ENCODE data around the gene DYNC1LI2.
A peak's percentile ranks its signal among the peaks of the same experiment; 100 is the strongest.
"Not testable (repeated sequence)": the region's sequence is repeated elsewhere in the genome, so short reads cannot be mapped to it uniquely, and the experiment has no call there.

Gene DYNC1LI2

GRCh38 chr16:66695935-66696668 lies 55.3 kb downstream of the DYNC1LI2 start:
- Mint-ChIP-seq H3K4me3 (peak overlapping the region; percentile 75), H3K4me1 (peaks cover 7% of the 10 kb centered on the region), H3K9me3 (no peaks in the 10 kb centered on the region), H3K36me3 (no peaks in the 10 kb centered on the region), H3K27ac (no peak overlapping the region), H3K27me3 (peaks cover 41% of the 10 kb centered on the region)
- ATAC-seq, result peak; percentile 63

DNA sequence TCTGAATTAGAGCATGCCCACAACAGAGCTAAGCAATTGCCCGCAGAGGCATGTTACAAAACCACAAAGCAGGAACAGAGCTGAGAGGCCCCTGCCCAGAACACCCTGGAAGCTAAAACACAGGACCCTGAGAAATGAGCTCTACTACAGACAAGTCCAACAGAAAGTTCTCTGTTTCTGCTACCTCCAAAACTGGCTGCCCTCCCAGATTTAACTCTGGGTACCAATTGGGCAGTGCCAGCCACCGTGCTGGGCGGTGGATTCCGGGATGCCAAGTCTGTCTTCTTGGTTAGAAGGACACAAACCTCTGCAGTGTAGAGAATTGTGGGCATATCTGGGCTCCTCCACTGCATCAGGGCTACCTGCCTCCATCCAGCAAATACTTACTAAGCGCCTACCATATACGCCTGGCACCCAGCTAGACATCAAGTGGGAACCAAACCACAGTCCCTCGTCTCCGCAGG lies 55.9 kb downstream of the DYNC1LI2 start:
- no peaks in the 10 kb centered on the region for H3K9me3 Mint-ChIP-seq

DNA sequence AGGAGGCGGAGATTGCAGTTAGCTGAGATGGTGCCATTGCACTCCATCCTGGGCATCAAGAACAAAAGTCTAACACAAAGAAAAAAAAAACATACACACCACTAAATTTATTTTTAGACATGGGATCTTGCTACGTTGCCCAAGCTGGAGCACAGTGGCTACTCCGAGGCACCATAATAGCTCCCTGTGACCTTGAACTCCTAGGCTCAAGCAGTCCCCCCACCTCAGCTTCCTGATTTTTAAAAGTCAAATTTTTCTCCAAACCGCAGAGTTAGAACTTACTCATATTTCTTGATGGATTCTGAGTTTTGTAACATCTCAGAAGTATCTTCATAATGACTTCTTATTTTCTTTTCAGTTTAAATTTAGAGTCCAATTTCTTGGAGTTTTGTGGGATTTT lies 58.3 kb downstream of the DYNC1LI2 start:
- H3K4me1 Mint-ChIP-seq, result peaks cover 7% of the 10 kb centered on the region
- H3K9me3 Mint-ChIP-seq, result no peaks in the 10 kb centered on the region
- no peak overlapping the region for H3K4me3 Mint-ChIP-seq
- peaks cover 63% of the 10 kb centered on the region for H3K27me3 Mint-ChIP-seq
- ATAC-seq, result no peak
- no peaks in the 10 kb centered on the region for H3K36me3 Mint-ChIP-seq
- H3K27ac Mint-ChIP-seq, result no peak overlapping the region

More for the DNA sequence above, 55.9 kb downstream of the DYNC1LI2 start:
- Mint-ChIP-seq H3K4me3 (peak overlapping the region; percentile 76), H3K27me3 (peaks cover 47% of the 10 kb centered on the region), H3K27ac (no peak overlapping the region), H3K36me3 (no peaks in the 10 kb centered on the region), H3K4me1 (peaks cover 7% of the 10 kb centered on the region)
- ATAC-seq, result no peak

GRCh38 chr16:66692341-66692740 lies 59.1 kb downstream of the DYNC1LI2 start:
- no peak for ATAC-seq
- Mint-ChIP-seq H3K4me1 (peaks cover 7% of the 10 kb centered on the region), H3K27ac (no peak overlapping the region), H3K36me3 (no peaks in the 10 kb centered on the region), H3K9me3 (no peaks in the 10 kb centered on the region), H3K4me3 (no peak overlapping the region), H3K27me3 (peaks cover 65% of the 10 kb centered on the region)

DNA sequence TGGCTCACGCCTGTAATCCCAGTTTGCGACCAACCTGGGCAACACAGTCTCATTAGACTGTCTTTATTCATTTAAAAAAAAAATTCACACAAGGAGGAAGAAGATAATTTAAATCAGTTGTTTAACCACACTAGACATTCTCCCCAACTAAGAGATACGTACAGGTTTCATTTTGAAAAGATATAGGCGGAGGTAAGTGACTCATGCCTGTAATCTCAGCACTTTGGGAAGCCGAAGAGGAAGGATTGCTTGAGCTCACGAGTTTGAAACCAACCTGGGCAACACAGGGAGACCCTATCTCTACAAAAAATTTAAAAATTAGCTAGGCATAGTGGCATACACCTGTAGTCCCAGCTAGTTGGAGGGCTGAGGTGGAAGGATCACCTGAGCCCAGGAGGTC lies 60.2 kb downstream of the DYNC1LI2 start:
- H3K9me3 Mint-ChIP-seq, result no peaks in the 10 kb centered on the region
- H3K36me3 Mint-ChIP-seq, result no peaks in the 10 kb centered on the region
- no peak overlapping the region for H3K4me3 Mint-ChIP-seq
- H3K27me3 Mint-ChIP-seq, result peaks cover 65% of the 10 kb centered on the region
- no peak for ATAC-seq
- no peak overlapping the region for H3K27ac Mint-ChIP-seq
- H3K4me1 Mint-ChIP-seq, result peaks cover 7% of the 10 kb centered on the region

DNA sequence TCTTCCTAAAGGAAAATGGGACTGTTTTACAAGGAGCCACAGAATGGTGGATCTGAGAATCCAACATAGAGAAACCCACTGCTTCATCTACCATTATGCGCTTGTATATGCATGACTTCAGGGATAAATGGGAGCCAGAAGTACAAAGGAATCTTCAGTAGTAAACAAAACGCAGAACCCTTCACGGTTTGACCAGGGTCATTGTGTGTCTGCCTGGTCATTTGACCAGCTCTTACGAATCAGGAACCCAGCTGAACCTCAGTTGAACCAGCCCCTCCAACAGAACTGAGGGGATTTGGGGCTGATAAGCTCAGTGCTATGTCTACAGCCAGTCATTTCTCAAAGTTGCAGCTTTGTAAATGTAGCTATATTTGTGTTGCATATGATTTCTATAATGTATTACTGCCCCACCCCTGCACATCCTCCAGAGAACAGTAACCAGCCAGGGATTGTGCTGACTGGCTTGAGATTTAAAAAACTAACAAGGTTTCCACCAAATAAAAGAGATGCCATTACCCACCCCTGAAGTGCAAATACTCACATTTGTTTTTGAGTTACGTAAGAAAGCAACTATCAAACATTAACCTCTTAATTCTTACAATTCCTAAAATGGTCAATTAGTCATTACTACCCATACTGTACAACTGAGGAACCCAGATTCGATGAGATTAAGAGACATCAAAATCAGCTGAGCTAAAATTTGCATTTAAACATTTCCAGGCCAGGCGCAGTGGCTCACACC lies 61.1 kb downstream of the DYNC1LI2 start:
- ATAC-seq, result no peak
- no peaks in the 10 kb centered on the region for H3K36me3 Mint-ChIP-seq
- H3K4me3 Mint-ChIP-seq, result no peak overlapping the region
- H3K27me3 Mint-ChIP-seq, result peaks cover 62% of the 10 kb centered on the region
- no peak overlapping the region for H3K27ac Mint-ChIP-seq
- H3K9me3 Mint-ChIP-seq, result no peaks in the 10 kb centered on the region
- H3K4me1 Mint-ChIP-seq, result peaks cover 5% of the 10 kb centered on the region

- no peaks in the 10 kb centered on the region for H3K9me3 Mint-ChIP-seq
- no peak overlapping the region for H3K27ac Mint-ChIP-seq
- H3K4me1 Mint-ChIP-seq, result no peaks in the 10 kb centered on the region
- peaks cover 52% of the 10 kb centered on the region for H3K27me3 Mint-ChIP-seq
- H3K4me3 Mint-ChIP-seq, result no peak overlapping the region
- H3K36me3 Mint-ChIP-seq, result no peaks in the 10 kb centered on the region
- ATAC-seq, result no peak
Measured at GRCh38 chr16:66689282-66689681, 62.1 kb downstream of the DYNC1LI2 start.

DNA sequence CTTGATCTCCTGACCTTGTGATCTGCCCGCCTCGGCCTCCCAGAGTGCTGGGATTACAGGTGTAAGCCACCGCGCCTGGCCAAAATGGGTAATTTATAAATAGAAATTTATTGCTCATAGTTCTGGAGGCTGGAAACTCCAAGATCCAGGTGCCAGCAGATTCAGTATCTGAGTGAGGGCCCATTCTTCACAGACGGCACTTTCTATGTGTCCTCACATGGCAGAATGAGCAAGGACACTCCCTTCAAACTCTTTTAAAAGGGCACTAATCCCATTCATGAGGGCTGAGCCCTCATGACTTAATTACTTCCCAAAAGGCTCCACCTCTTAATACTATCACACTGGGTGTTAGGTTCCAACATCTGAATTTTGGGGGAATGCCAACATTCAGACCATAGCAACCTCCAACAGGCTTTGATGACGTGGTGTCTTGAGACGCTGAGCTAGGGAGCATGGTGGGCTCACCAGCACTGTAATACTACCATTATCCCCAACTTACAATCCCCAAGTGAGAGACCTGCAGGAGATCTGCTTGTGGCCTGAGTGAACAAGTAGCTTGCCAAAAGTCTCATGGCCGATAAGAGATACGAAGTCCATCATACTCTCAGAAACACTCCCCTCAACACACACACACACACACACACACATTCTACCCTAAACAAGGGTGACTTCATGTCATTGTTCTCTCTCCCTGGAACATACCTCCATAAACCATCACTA lies 63.3 kb downstream of the DYNC1LI2 start:
- Mint-ChIP-seq H3K27ac (no peak overlapping the region), H3K27me3 (peaks cover 40% of the 10 kb centered on the region), H3K9me3 (no peaks in the 10 kb centered on the region), H3K4me1 (no peaks in the 10 kb centered on the region), H3K4me3 (no peak overlapping the region), H3K36me3 (no peaks in the 10 kb centered on the region)
- ATAC-seq, result no peak

GRCh38 chr16:66685501-66686115 lies 65.8 kb downstream of the DYNC1LI2 start:
- peaks cover 19% of the 10 kb centered on the region for H3K27me3 Mint-ChIP-seq
- H3K4me3 Mint-ChIP-seq, H3K9me3 Mint-ChIP-seq, ATAC-seq, H3K36me3 Mint-ChIP-seq, H3K4me1 Mint-ChIP-seq, H3K27ac Mint-ChIP-seq: not testable (repeated sequence)

DNA sequence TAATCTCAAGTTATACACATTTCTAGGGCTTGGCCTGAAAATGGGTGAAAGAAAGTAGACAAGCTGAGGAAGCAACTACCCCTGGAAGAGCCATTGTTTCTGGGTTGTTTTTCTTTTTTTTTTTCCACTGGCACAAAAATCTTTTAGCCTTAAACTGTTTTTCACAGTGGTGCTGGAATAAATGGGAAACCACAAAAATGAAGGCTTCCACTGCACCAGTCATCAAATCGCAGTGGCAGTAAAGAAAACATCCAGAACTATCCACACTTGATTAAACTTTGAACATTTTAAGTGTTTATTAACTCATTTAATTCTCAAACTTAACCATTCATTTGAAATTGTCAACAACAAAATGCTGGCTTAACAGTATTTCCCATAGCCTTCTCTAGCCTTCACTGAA lies 69.1 kb downstream of the DYNC1LI2 start:
- Mint-ChIP-seq H3K9me3 (no peaks in the 10 kb centered on the region), H3K4me3 (no peak overlapping the region), H3K36me3 (no peaks in the 10 kb centered on the region), H3K27ac (no peak overlapping the region), H3K4me1 (no peaks in the 10 kb centered on the region), H3K27me3 (no peaks in the 10 kb centered on the region)
- ATAC-seq, result no peak

GRCh38 chr16:66681676-66682075 lies 69.7 kb downstream of the DYNC1LI2 start:
- no peak for ATAC-seq
- Mint-ChIP-seq H3K9me3 (no peaks in the 10 kb centered on the region), H3K4me1 (no peaks in the 10 kb centered on the region), H3K27me3 (no peaks in the 10 kb centered on the region), H3K36me3 (no peaks in the 10 kb centered on the region), H3K4me3 (no peak overlapping the region), H3K27ac (no peak overlapping the region)

- Mint-ChIP-seq H3K27me3 (no peaks in the 10 kb centered on the region), H3K36me3 (no peaks in the 10 kb centered on the region), H3K27ac (no peak overlapping the region), H3K4me1 (no peaks in the 10 kb centered on the region), H3K4me3 (no peak overlapping the region), H3K9me3 (no peaks in the 10 kb centered on the region)
- no peak for ATAC-seq
Measured at GRCh38 chr16:66678337-66678736, 73.1 kb downstream of the DYNC1LI2 start.

DNA sequence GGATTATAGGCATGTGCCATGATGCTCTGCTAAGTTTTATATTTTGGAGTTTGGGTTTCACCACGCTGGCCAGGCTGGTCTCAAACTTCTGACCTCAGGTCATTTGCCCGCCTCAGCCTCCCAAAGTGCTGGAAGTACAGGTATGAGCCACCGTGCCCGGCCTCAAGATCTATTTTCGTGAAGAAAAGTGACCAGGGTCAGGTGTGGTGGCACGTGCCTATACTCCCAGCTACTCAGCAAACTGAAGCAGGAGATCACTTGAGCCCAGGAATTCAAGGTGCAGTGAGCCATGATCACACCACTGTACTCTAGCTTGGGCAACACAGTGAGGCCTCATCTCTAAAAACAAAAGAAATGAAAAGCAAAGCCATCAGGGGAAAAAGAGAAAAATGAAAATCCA lies 73.6 kb downstream of the DYNC1LI2 start:
- Mint-ChIP-seq H3K27ac (no peak overlapping the region), H3K36me3 (no peaks in the 10 kb centered on the region), H3K4me3 (no peak overlapping the region), H3K9me3 (no peaks in the 10 kb centered on the region), H3K27me3 (no peaks in the 10 kb centered on the region), H3K4me1 (no peaks in the 10 kb centered on the region)
- no peak for ATAC-seq

- no peaks in the 10 kb centered on the region for H3K27me3 Mint-ChIP-seq
Measured at GRCh38 chr16:66677179-66677578, 74.2 kb downstream of the DYNC1LI2 start.

DNA sequence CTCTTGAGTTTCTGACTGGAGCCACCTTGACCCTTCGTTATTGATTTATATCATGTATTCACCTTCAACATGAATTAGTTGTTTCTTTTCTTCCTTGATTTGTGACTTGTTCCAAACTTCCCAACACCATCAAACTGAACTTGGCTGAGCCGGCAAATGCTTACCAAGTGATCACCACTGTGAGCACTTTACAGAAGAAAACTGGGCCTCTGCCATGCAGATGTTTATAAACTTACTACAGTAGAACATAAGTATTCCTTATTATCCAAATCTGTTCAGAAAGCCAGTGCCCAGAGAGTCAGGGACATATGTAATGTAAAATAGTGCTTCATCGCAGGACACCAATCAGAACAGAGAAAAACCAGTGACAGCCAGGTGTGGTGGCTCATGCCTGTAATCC lies 74.8 kb downstream of the DYNC1LI2 start:
- Mint-ChIP-seq H3K27ac (no peak overlapping the region), H3K36me3 (no peaks in the 10 kb centered on the region), H3K4me1 (no peaks in the 10 kb centered on the region), H3K9me3 (no peaks in the 10 kb centered on the region), H3K27me3 (no peaks in the 10 kb centered on the region), H3K4me3 (no peak overlapping the region)
- ATAC-seq, result no peak

More at GRCh38 chr16:66677179-66677578, 74.2 kb downstream of the DYNC1LI2 start:
- no peaks in the 10 kb centered on the region for H3K9me3 Mint-ChIP-seq
- H3K36me3 Mint-ChIP-seq, result no peaks in the 10 kb centered on the region
- H3K27ac Mint-ChIP-seq, result no peak overlapping the region
- no peak overlapping the region for H3K4me3 Mint-ChIP-seq
- no peaks in the 10 kb centered on the region for H3K4me1 Mint-ChIP-seq
- ATAC-seq, result no peak
